Neural progenitor cell (in vitro differentiated cells): ENCODE measurements around the gene C1QC. TPM values are rescaled to one million over a fixed set of nuclear protein-coding genes. Genes with fewer than 3 reads are reported as not detected.

Experiments used
- DNase-seq: peaks from one replicate; pipeline ENCODE4 v3.0.0-alpha.2; 2016; ENCODE audit warnings: low spot score
- H2AFZ ChIP-seq: fragments of 200-600 bp; sonication (generic); replicated peaks from 2 replicates; pipeline ENCODE4 v1.6.1; 2016; ENCODE audit warnings: antibody characterized with exemption
- H3F3A ChIP-seq: fragments of 200-600 bp; sonication (generic); 2 replicates; pipeline ENCODE4 v1.6.1; 2016; ENCODE audit warnings: antibody characterized with exemption, low read depth
- H3K27ac ChIP-seq: fragments of 200-600 bp; sonication (generic); 2 replicates; pipeline ENCODE4 v1.5.1; 2016; ENCODE audit warnings: mild to moderate bottlenecking
- H3K27me3 ChIP-seq: fragments of 200-600 bp; sonication (generic); 2 replicates; pipeline ENCODE4 v1.6.1; 2016; ENCODE audit warnings: mild to moderate bottlenecking, moderate library complexity
- H3K36me3 ChIP-seq: fragments of 200-600 bp; sonication (generic); 2 replicates; pipeline ENCODE4 v1.5.1; 2016
- H3K4me1 ChIP-seq: fragments of 200-600 bp; sonication (generic); 2 replicates; pipeline ENCODE4 v1.6.1; 2016; ENCODE audit warnings: mixed run types
- H3K4me2 ChIP-seq: fragments of 200-600 bp; sonication (generic); 2 replicates; pipeline ENCODE4 v1.6.1; 2016
- H3K4me3 ChIP-seq: fragments of 200-600 bp; sonication (generic); 2 replicates; pipeline ENCODE4 v1.5.1; 2016
- H3K79me2 ChIP-seq: fragments of 200-600 bp; sonication (generic); 2 replicates; pipeline ENCODE4 v1.6.1; 2016; ENCODE audit warnings: low read depth
- H3K9ac ChIP-seq: fragments of 200-600 bp; sonication (generic); 2 replicates; pipeline ENCODE4 v1.6.1; 2016
- H3K9me3 ChIP-seq: fragments of 200-600 bp; sonication (generic); 2 replicates; pipeline ENCODE4 v1.5.1; 2016; ENCODE audit warnings: low read depth
- H4K20me1 ChIP-seq: fragments of 200-600 bp; sonication (generic); 2 replicates; pipeline ENCODE4 v1.6.1; 2016; ENCODE audit warnings: low read depth
- H3K27ac Mint-ChIP-seq: 3 replicates; pipeline ENCODE4 v1.8.0; 2021; ENCODE audit warnings: mixed read lengths
- H3K27me3 Mint-ChIP-seq: 2 replicates; pipeline ENCODE4 v1.8.0; 2022; ENCODE audit warnings: low read depth, mild to moderate bottlenecking, inconsistent platforms, moderate library complexity, mixed read lengths; ENCODE audit not compliant: insufficient read depth
- H3K36me3 Mint-ChIP-seq: 3 replicates; pipeline ENCODE4 v1.8.0; 2021; ENCODE audit warnings: mixed read lengths
- H3K4me1 Mint-ChIP-seq: 3 replicates; pipeline ENCODE4 v1.8.0; 2021; ENCODE audit warnings: mixed read lengths
- H3K4me3 Mint-ChIP-seq: 3 replicates; pipeline ENCODE4 v1.8.0; 2021; ENCODE audit warnings: mild to moderate bottlenecking, moderate library complexity, mixed read lengths
- H3K9me3 Mint-ChIP-seq: 3 replicates; pipeline ENCODE4 v1.8.0; 2020; ENCODE audit warnings: mixed read lengths
- CTCF ChIP-seq: fragments of 200-600 bp; sonication (generic); IDR thresholded peaks from 2 replicates; pipeline ENCODE4 v1.5.1; 2017; ENCODE audit warnings: antibody characterized with exemption, mild to moderate bottlenecking
- EZH2 ChIP-seq: fragments of 200-600 bp; sonication (generic); IDR thresholded peaks from 2 replicates; pipeline ENCODE4 v1.6.1; 2017; ENCODE audit warnings: antibody characterized with exemption, mild to moderate bottlenecking, moderate library complexity
- EZH2phosphoT487 ChIP-seq: fragments of 200-600 bp; sonication (generic); IDR thresholded peaks from 2 replicates; pipeline ENCODE4 v1.6.1; 2017; ENCODE audit warnings: antibody characterized with exemption
- total RNA-seq: library from RNA; depleted of rRNA; stranded (reverse); fragments of >200 nt; gene quantifications from 2 replicates; pipeline ENCODE4 v1.2.3, GENCODE V29; 2015; ENCODE audit warnings: low replicate concordance

C1QC gene
- total RNA-seq, 1 donor from 2014 or later = not detected

- H3F3A ChIP-seq = no peaks in the 10 kb centered on the region
- Mint-ChIP-seq H3K36me3 (no peaks in the 10 kb centered on the region), H3K4me3 (no peak overlapping the region), H3K9me3 (no peaks in the 10 kb centered on the region), H3K27me3 (peaks cover 13% of the 10 kb centered on the region), H3K4me1 (no peaks in the 10 kb centered on the region), H3K27ac (peak overlapping the region; percentile 79)
- H3K4me2 ChIP-seq = no peak overlapping the region
- TF ChIP-seq EZH2 (no peak), CTCF (no peak), EZH2phosphoT487 (no peak)
- H2AFZ ChIP-seq = no peak overlapping the region
- H3K27ac ChIP-seq = no peak overlapping the region
- no peaks in the 10 kb centered on the region for H3K79me2 ChIP-seq
- no peaks in the 10 kb centered on the region for H3K36me3 ChIP-seq
- H3K9ac ChIP-seq = no peak overlapping the region
- H4K20me1 ChIP-seq = no peaks in the 10 kb centered on the region
- peaks cover 16% of the 10 kb centered on the region for H3K27me3 ChIP-seq
- H3K9me3 ChIP-seq = no peaks in the 10 kb centered on the region
- DNase-seq = no peak
- no peaks in the 10 kb centered on the region for H3K4me1 ChIP-seq
- H3K4me3 ChIP-seq = no peak overlapping the region
These were observed 46.0 kb upstream of the C1QC start for GRCh38 chr1:22597301-22597965.

GRCh38 chr1:22597996-22598395, 45.4 kb upstream of the C1QC start:
- DNase-seq = no peak
- Histone ChIP-seq H3K9me3 (no peaks in the 10 kb centered on the region), H2AFZ (no peak overlapping the region), H3K4me2 (no peak overlapping the region), H3K27ac (no peak overlapping the region), H3K36me3 (no peaks in the 10 kb centered on the region), H3K27me3 (peaks cover 11% of the 10 kb centered on the region), H3K4me1 (no peaks in the 10 kb centered on the region), H4K20me1 (no peaks in the 10 kb centered on the region), H3K9ac (no peak overlapping the region), H3K79me2 (no peaks in the 10 kb centered on the region), H3F3A (no peaks in the 10 kb centered on the region), H3K4me3 (no peak overlapping the region)
- TF ChIP-seq CTCF (no peak), EZH2phosphoT487 (no peak), EZH2 (no peak)
- H3K27me3 Mint-ChIP-seq = peaks cover 14% of the 10 kb centered on the region
- no peak overlapping the region for H3K27ac Mint-ChIP-seq
- H3K4me3 Mint-ChIP-seq = no peak overlapping the region
- H3K4me1 Mint-ChIP-seq = no peaks in the 10 kb centered on the region
- no peaks in the 10 kb centered on the region for H3K9me3 Mint-ChIP-seq
- no peaks in the 10 kb centered on the region for H3K36me3 Mint-ChIP-seq

GRCh38 chr1:22598736-22599135, 44.7 kb upstream of the C1QC start:
- no peaks in the 10 kb centered on the region for H3K36me3 ChIP-seq
- H3K4me2 ChIP-seq = no peak overlapping the region
- no peak for DNase-seq
- H3K27me3 Mint-ChIP-seq = peaks cover 17% of the 10 kb centered on the region
- no peaks in the 10 kb centered on the region for H3K36me3 Mint-ChIP-seq
- H3K9me3 ChIP-seq = no peaks in the 10 kb centered on the region
- no peak overlapping the region for H3K27ac Mint-ChIP-seq
- H3K4me1 Mint-ChIP-seq = no peaks in the 10 kb centered on the region
- H3K4me3 Mint-ChIP-seq = no peak overlapping the region
- no peaks in the 10 kb centered on the region for H4K20me1 ChIP-seq
- no peaks in the 10 kb centered on the region for H3F3A ChIP-seq
- no peaks in the 10 kb centered on the region for H3K4me1 ChIP-seq
- H3K79me2 ChIP-seq = no peaks in the 10 kb centered on the region
- H3K4me3 ChIP-seq = no peak overlapping the region
- TF ChIP-seq CTCF (no peak), EZH2phosphoT487 (no peak), EZH2 (no peak)
- H3K9ac ChIP-seq = no peak overlapping the region
- H3K27ac ChIP-seq = no peak overlapping the region
- peaks cover 3% of the 10 kb centered on the region for H3K27me3 ChIP-seq
- H3K9me3 Mint-ChIP-seq = no peaks in the 10 kb centered on the region
- H2AFZ ChIP-seq = no peak overlapping the region
